HG03571 (cell line): ENCODE results near the gene NDFIP2.

Experiments used
- ATAC-seq: cut with Tn5 transposase; IDR thresholded peaks from one replicate; pipeline ENCODE4 v1.9.1; 2021; ENCODE audit not compliant: unreplicated experiment

NDFIP2 gene, protein sequence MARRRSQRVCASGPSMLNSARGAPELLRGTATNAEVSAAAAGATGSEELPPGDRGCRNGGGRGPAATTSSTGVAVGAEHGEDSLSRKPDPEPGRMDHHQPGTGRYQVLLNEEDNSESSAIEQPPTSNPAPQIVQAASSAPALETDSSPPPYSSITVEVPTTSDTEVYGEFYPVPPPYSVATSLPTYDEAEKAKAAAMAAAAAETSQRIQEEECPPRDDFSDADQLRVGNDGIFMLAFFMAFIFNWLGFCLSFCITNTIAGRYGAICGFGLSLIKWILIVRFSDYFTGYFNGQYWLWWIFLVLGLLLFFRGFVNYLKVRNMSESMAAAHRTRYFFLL

DNA sequence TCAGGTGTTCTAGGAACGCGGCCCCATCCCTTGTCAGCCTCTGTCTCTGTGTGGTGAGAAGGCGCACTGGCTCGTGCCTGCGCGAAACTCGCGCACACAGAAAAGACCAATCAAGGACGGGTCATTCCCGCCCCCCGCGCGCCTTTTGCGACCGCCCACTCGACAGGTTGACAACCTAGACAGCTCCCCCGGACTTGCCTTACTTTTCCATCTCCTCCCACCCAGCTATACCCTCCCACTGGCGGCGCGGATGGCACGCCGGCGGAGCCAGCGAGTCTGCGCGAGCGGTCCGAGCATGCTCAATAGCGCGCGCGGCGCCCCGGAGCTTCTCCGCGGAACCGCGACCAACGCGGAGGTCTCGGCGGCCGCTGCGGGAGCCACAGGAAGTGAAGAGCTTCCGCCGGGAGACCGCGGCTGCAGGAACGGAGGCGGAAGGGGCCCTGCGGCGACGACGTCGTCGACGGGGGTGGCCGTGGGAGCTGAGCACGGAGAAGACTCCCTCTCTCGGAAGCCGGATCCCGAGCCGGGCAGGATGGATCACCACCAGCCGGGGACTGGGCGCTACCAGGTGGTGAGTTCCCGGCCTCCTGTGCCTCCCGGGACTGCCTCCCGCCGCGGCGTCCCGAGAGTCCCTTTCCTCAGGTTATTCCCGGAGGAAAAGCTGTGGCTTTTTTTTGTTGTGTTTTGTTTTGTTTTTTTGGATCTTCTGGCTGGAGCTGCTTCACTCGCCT lies at the start of gene NDFIP2:
Gene NDFIP2 (plus strand): TSS at position 202 of the 731 bp plus-strand sequence. CDS start 49 bp downstream, at position 251.
- ATAC-seq, result peak; percentile 91

DNA sequence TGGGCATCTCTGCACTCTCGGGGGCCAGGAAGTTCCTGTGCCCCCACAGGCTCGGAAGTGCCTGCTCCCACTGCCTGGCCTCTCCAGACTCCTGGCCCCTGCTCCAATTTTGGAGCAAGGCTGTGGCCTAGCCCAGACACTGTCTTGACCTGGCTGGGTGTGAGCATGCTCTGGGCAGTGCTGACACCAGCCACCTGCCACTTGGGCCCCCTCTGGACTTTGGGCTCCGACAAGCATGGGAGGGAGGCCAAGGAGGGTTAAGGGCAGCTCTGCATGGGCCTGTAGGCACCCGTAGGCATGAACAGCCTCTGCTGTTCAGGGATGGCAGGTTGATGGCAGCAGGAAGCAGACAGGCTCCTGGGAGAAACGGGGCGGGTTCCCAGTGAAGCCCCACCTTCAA lies 48.9 kb upstream of the NDFIP2 start:
- no peak for ATAC-seq

DNA sequence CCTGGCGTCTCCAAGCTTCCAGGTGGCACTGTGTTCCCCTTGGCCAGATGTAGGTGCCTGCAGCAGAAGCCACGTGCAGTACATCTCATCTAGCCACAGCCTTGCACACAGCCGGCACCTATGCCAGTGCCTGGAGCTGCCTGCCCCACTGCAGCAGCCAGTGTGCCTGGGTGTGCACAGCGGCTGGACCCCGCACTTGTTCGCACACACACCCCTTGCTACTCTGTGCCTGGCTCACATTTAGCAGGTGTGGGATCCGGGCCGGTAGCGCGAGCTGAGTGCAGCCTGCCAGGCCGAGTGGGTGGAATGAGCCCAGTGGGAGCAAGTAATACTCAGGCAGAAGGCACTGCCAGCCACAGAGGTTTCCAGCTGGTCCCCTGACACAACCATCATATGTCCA lies 48.0 kb upstream of the NDFIP2 start:
- no peak for ATAC-seq

DNA sequence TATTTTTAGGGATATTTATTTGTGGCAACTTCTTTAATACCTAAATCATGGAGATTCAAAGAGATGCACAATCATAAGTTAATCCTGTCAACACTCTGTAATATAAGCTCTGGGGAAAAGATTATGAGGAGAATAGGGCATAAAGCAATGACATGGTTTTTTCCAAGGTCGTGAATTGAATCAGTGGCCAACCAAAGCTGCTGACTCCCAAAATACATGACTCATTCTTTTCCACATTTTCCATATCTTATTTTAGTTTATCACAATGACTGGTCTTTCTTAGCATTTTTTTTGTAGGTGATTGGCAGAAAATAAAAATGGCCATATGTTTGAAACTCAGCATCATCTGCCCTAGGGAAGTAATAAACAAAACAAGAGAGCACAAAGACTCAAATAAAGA lies 46.4 kb upstream of the NDFIP2 start:
- ATAC-seq, result no peak

DNA sequence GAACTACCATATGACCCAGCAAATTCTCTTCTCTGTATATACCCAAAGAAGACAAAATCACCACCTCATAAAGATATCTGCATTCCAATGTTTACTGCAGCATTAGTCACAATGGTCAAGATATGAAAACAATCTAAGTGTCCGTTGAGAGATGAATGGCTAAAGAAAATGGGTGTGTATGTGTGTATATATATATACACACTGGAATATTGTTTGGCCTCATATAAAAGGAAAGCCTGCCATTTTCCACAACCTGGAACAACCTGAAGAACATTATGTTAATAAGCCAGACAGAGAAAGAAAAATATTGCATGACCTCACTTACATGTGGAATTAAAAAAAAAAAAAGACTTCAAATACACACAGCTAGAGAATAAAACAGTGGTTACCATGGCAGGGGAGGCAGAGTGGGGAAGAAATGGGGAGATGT lies 45.4 kb upstream of the NDFIP2 start:
- ATAC-seq, result no peak

DNA sequence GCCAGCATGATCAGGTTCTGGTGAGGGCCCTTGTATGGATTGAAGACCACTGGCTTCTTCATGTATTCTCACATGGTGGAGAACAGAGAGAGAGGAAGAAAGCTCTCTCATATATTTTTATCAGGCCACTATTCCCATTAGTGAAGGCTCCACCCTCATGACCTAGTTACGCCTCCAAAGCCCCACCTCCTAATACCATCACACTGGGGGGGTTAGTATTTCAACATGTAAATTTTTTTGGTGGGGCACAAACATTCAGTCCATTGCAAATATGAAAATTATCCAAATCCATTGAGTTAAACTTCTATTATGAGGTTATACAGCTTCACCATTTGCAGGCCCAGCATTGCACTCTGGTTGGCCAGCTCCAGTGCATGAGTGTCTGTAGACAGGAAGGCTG lies 41.7 kb upstream of the NDFIP2 start:
- ATAC-seq, result no peak

DNA sequence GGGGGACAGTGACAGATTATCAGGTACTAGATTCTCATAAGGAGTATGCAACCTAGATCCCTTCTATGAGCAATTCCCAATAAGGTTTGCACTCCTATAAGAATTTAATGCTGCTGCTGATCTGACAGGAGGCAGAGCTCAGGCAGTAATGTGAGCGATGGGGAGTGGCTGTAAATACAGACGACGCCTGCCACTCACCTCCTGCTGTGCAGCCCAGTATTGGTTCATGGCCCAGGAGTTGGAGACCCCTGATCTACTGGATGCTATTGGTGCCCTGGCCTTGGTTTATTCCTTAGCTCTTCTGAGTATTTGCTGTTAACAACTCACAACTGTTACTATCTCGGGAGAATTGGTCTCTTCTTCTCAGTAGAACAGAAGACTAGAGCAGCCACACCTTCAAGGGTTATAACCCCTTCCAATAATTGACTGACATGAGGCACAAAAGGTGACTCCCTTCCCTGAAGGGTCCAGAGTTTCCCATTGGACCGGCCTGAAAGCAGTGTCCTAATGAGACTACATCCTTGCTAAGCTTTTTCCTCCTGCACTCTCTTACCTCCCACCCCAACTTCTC lies 39.9 kb upstream of the NDFIP2 start:
- no peak for ATAC-seq

DNA sequence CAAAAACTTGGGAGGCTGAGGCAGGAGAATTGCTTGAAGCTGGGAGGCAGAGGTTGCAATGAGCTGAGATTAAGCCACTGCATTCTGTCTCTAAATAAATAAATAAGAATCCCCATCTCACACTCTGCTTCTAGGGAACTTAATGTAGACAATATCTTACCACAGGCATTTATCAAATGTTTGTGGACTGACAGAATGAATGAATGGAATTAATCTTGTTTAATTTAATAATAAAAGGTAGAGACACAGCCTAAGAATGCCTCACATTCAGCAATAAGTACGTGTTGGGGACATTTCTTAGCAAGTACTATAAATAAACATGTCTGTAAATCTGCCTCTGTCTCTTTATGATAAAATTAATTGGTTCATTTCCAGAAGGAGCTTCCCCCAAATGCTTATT lies 38.7 kb upstream of the NDFIP2 start:
- ATAC-seq, result no peak

DNA sequence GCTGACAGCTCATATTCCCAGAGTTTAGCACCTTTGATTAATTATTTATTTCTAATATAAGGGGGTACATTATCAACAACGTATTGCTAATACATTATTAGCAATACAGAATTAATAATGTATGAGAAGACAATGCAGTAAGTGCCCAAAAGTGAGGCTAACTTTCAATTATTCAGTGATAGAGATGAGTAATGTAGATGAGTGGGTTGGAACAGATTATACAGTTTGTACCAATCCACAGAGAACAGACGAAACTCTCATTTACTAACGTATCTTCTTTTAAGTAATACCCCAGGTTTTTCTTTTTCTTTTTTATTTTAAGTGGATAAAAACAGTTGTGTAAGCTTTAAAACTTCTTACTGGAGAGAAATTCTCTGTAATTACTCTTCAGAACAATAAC lies 38.2 kb upstream of the NDFIP2 start:
- no peak for ATAC-seq

DNA sequence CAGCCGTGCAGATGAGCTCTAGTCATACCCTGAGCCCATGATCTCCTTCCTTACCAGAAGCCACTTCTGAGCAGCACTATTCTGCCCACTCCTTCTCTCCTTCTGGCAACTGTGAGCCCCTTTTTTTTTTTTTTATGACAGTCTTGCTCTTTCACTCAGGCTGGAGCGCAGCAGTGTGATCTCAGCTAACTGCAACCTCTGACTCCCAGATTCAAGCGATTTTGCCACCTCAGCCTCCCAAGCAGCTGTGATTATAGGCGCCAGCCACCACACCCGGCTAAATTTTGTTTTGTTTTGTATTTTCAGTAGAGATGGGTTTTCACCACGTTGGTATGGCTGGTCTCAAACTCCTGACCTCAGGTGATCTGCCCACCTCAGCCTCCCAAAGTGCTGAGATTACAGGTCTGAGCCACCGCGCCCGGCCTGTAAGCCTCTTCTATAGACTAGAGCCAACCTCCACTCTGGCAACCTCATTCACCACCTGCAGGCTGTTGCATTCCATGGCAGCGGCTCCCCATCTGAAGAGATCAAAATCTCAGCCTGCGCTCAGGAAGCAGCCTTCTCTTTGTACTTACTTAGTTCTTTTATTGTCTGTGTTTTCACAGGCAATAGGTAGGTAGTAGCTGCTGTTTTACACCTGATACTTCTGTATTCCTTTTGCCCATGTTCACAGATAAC lies 34.8 kb upstream of the NDFIP2 start:
- ATAC-seq, result no peak

DNA sequence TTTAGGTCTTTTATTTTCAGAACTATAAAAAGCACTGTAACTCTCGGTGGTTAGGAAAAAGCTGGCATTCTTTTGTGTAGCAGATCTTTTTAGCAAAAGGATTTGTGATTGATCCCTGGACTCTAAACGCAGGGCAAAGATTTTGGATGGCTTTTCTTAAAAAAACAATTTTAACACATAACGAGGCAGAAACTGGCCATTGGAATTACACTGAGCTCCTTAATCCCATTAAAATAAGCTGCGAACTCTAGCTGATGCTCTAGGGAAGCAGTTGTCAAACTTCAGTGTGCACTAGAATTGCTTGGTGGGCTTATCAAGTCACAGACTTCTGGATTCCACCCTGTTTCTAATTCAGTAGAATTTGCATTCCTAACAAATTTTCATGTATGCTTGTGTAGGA lies 33.8 kb upstream of the NDFIP2 start:
- ATAC-seq, result no peak

DNA sequence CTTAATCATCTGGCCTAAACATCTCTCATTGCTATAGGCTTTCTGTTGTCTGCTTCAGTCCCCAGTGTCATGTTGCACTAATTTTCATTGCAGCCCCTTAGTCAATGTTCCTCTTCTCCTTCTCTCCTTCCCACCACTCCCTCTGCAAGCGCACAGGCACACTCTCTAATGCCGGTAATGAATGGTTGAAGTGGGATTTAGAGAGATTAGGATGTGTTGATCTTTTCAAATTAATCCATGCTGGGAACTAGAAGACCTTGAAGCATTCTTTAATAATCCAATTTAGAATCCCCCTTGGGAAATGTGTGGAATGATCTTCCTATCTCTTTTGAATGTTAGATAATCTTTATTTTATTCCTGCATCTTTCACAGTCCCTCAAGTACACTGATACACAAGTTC lies 33.2 kb upstream of the NDFIP2 start:
- ATAC-seq, result no peak

DNA sequence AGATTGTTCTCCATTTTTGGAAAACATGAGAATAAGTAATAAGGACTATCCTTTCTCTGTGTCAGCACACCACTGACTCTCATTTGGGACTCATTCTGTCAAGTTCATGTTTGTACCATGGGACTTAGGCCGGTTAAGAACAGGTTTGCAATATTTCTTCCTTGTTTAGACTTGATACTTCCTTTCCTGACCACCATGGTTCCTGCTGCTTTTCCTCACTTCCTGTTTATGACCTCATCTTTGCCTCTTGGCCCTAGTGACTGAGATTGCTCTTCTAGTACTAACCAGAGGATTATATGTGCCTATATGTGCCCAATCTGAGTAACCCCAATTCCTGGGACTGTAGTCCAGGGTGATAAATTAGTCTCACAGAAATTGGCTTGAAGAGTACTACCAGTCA lies 32.5 kb upstream of the NDFIP2 start:
- ATAC-seq, result no peak

DNA sequence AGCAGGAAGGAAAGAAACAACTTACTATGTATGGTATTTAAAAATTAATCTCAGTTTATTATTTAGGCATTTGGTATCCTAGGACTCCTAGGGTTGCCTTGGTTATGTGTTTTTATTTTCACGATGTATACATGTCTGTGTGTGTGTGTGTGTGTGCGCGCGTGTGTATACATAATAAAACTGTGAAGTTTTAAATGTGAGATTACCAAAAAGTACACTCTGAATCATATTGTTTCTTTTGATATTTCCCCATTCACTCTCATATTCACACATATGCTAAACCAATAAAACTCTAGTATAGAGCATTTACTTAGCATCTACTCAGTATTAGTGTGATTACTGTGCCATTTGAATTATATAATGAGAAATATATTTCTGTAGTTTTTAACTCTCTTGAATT lies 30.8 kb upstream of the NDFIP2 start:
- no peak for ATAC-seq

DNA sequence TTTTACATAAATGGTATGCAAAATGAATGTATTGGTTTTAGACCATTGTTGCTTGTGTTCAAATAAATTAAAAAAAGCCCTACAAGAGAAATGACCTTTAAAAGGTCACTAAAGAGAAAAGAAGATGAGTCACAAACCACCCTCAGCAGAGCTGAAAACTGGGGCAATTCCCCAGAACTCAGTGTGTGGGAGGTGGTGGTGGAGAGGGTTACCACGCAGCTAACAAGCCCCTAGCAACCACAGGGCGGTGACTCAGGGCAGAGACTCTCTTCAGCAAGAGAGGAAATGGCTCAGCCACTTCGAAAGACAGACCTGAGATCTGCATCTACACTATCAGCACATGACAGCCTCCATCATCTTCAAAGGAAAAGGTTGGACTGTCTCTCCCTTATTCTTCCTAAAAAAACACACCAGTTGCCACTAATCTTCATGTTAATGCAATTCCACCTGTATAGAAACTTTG lies 29.4 kb upstream of the NDFIP2 start:
- peak; percentile 96 for ATAC-seq

DNA sequence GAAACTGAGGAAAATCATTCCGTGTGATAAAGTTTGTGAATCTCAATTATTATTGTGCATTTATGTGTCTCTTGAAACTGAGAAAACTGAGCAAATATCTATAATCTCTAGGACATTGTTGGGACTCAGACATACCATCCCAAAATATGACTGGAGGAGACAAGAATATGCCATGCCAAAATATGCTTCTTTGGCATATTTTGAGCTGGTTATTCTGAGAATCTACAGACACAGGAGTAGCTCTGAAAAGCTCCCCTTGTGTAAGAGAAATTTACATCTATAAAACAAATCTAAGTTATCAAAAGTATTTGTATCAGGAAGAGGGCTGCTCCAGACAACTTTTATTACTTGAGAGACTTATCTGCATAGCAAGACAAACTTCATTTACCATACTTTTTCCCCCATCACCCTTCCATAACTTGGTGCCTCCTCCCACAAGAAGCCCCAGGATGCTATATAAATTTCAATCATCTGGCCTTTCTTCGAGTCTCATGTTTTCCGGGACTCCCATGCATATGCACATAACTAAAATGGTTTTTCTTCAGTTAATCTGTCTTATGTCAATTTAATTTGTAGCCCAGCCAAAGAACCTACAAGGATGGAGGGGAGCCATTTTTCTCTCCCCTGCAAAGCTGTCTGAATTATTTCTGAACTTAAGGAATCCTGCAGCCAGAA lies 28.6 kb upstream of the NDFIP2 start:
- no peak for ATAC-seq

DNA sequence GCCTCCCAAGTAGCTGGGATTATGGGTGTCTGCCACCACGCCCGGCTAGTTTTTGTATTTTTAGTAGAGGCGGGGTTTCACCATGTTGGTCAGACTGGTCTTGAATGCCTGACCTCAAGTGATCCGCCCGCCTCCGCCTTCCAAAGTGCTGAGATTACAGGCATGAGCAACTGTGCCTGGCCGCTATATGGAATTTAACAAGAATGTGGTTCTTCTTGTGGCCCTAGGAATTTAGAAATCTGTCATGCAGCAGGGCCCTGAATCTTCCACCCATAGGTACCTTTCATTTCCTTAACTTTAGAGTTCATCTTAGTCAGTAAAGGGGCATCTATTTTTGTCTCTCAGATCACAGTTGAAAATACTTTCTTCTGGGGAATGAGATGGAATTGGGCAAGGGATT lies 25.6 kb upstream of the NDFIP2 start:
- ATAC-seq, result no peak

DNA sequence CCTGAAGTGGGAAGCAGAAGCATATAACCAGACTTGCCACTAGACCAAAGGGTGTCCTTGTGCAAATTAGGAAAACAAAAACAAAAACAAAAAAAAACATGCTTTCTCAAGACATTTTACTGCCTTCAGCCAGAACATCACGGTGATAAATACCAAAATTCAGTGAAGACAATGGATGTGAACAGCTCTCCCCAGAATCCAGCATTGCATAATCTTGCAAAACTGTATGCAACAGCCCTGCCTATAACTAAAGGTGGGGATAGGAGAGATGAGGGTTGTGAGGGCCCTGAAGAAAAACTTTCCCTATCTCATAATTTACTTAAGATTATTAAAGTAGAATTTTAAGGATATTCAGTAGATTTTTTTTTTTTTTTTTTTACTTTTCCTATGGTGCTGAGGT lies 24.9 kb upstream of the NDFIP2 start:
- ATAC-seq, result no peak

DNA sequence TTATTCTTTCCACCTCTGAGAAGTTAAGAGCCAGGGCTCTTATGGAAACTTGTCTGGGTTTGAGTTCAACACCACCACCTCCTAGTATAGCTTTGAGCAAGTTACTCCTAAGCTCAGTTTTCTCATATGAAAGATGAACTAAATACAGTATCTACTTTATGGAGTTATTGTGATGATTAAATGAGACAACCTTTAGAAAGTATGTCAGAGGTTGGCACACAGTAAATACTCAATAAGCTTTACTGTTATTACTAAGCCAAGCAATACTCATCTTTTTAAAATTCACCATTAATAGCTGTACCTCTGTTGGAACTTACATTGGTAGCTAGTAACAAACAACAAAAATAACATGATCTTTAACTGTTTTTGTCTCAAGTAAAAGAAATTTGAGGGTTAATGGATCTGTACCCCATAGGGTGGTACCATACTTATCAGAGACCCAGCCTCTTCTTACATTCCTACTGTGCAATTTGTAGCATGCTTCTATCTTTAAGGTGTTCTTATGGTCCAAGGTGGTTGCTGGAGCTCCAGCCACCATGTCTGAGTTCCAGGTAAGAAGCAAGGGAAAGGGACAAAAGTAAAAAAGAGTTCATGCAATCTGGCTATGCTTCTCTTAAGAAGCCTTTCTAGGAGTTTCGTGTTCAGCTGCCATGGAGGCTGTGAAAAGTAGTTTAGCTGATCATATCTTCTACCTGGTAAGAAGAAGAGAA lies 24.1 kb upstream of the NDFIP2 start:
- no peak for ATAC-seq

DNA sequence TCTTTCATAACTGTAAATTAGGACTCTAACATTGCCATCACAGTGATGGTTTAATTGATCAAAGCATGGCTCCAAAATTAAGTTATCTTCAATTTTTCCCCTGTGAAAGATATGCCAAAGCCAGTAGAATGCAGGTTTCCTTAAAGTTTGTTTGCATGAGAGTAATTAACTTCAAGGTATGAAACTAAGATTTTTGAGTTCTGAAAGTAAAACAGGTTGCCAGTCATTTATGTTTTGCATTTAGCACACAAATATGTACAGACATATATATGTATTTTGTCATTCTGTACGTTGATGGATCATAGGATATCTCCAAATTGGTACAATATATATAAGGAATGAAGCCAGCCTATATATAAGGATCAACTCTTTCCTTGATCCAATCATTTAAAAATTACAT lies 23.6 kb upstream of the NDFIP2 start:
- ATAC-seq, result no peak
